H1 (cell line): Measurements from ENCODE around the gene OGG1. TPM values are rescaled to one million over a fixed set of nuclear protein-coding genes. Genes with fewer than 3 reads are reported as not detected.

Experiments used
- CTCF ChIA-PET: fragments of 300-600 bp; sonication (Branson Sonifier 250); formaldehyde crosslinking; loops from one replicate; lab custom pipeline; 2021; ENCODE audit not compliant: partially characterized antibody; lab: Charles Lee
- POLR2A ChIA-PET: fragments of 300-600 bp; sonication (Branson Sonifier 250); formaldehyde crosslinking; loops from one replicate; lab custom pipeline; 2021; ENCODE audit warnings: inconsistent platforms; ENCODE audit not compliant: partially characterized antibody; lab: Charles Lee
- DNase-seq, 2 experiments: peaks; one replicate each; pipeline versions ENCODE4 v3.0.0 to v3.0.0-alpha.2; 2010 to 2022; ENCODE audit warnings: low spot score in 2 of 2, low read depth in 1 of 2, mixed read lengths in 1 of 2
- FAIRE-seq: peaks from 2 replicates; lab custom pipeline; 2011; peaks lifted over from hg19 to GRCh38; lab: Jason Lieb, UNC
- H2AFZ ChIP-seq: 2 replicates; pipeline ENCODE4 v1.8.1; 2012; ENCODE audit warnings: low read length, inconsistent platforms
- H2AK5ac ChIP-seq: 2 replicates; pipeline ENCODE4 v1.6.1; 2013; ENCODE audit warnings: low read depth, low read length
- H2BK120ac ChIP-seq: replicated peaks from 2 replicates; pipeline ENCODE3; 2013; ENCODE audit warnings: low read depth, low read length, inconsistent platforms
- H2BK12ac ChIP-seq: 2 replicates; pipeline ENCODE4 v1.6.1; 2013; ENCODE audit warnings: low read depth, low read length
- H2BK15ac ChIP-seq: 2 replicates; pipeline ENCODE4 v1.6.1; 2013; ENCODE audit warnings: low read length
- H2BK20ac ChIP-seq: 2 replicates; pipeline ENCODE4 v1.6.1; 2013; ENCODE audit warnings: low read length
- H2BK5ac ChIP-seq: 2 replicates; pipeline ENCODE4 v1.6.1; 2013; ENCODE audit warnings: low read depth, low read length
- H3K14ac ChIP-seq: 2 replicates; pipeline ENCODE4 v1.6.1; 2013; ENCODE audit warnings: inconsistent platforms; ENCODE audit not compliant: insufficient read length
- H3K18ac ChIP-seq: 2 replicates; pipeline ENCODE4 v1.6.1; 2013; ENCODE audit warnings: low read length; ENCODE audit errors: extremely low read depth
- H3K23ac ChIP-seq: 2 replicates; pipeline ENCODE4 v1.6.1; 2013; ENCODE audit warnings: inconsistent platforms; ENCODE audit not compliant: insufficient read length
- H3K23me2 ChIP-seq: 2 replicates; pipeline ENCODE4 v1.6.1; 2013; ENCODE audit warnings: low read depth, low read length
- H3K27ac ChIP-seq: 2 replicates; pipeline ENCODE4 v1.6.1; 2011; ENCODE audit warnings: low read depth, low read length, inconsistent platforms
- H3K27me3 ChIP-seq, 4 experiments: replicated peaks in 1 of 4; 1 replicate in 1 of 4; 2 replicates in 3 of 4; pipeline versions ENCODE4 v1.6.1 to v1.8.1; 2011 to 2013; ENCODE audit warnings: low read length in 3 of 4, mild to moderate bottlenecking in 3 of 4, inconsistent platforms in 2 of 4, mixed read lengths in 2 of 4, moderate library complexity in 1 of 4; ENCODE audit not compliant: control insufficient read depth in 3 of 4, insufficient read depth in 3 of 4; ENCODE audit errors: extremely low read depth in 1 of 4
- H3K36me3 ChIP-seq, 4 experiments: 2 replicates each; pipeline versions ENCODE4 v1.6.1 to v1.8.1; 2011 to 2013; ENCODE audit warnings: mild to moderate bottlenecking in 4 of 4, low read length in 3 of 4, moderate library complexity in 2 of 4, control low read depth in 1 of 4, inconsistent platforms in 1 of 4; ENCODE audit not compliant: insufficient read depth in 4 of 4, control insufficient read depth in 2 of 4
- H3K4ac ChIP-seq: replicated peaks from 2 replicates; pipeline ENCODE3; 2013; ENCODE audit warnings: low read length, low read depth, mixed read lengths, inconsistent platforms; ENCODE audit not compliant: insufficient read length
- H3K4me1 ChIP-seq, 4 experiments: replicated peaks in 1 of 4; 1 replicate in 1 of 4; 2 replicates in 3 of 4; pipeline versions ENCODE4 v1.6.1 to v1.8.1; 2011 to 2013; ENCODE audit warnings: low read length in 3 of 4, inconsistent platforms in 2 of 4, mixed read lengths in 1 of 4; ENCODE audit not compliant: insufficient read depth in 4 of 4, control insufficient read depth in 3 of 4
- H3K4me2 ChIP-seq, 2 experiments: 2 replicates each; pipeline versions ENCODE4 v1.6.1 to v1.8.1; 2011 to 2013; ENCODE audit warnings: low read depth in 2 of 2, low read length in 2 of 2, control low read depth in 1 of 2, inconsistent platforms in 1 of 2, mild to moderate bottlenecking in 1 of 2; ENCODE audit not compliant: insufficient read depth in 1 of 2
- H3K4me3 ChIP-seq, 4 experiments: fragments of 200-600, 300-600 bp in 1 of 4; sonication (generic), shearing (Covaris generic), sonication (Bioruptor Twin) in 1 of 4; 2 replicates each; pipeline versions ENCODE4 v1.5.1 to v1.8.1; 2011 to 2016; ENCODE audit warnings: low read length in 4 of 4, low read depth in 3 of 4, control low read depth in 2 of 4, inconsistent platforms in 2 of 4, mild to moderate bottlenecking in 2 of 4, mixed read lengths in 1 of 4, moderate library complexity in 1 of 4; ENCODE audit not compliant: insufficient read depth in 2 of 4; ENCODE audit errors: extremely low read depth in 1 of 4
- H3K56ac ChIP-seq: replicated peaks from 2 replicates; pipeline ENCODE3; 2013; ENCODE audit warnings: low read depth, mild to moderate bottlenecking, mixed read lengths, low read length, inconsistent platforms; ENCODE audit not compliant: insufficient read length
- H3K79me1 ChIP-seq: 2 replicates; pipeline ENCODE4 v1.6.1; 2013; ENCODE audit warnings: low read depth, low read length, control low read depth
- H3K79me2 ChIP-seq, 2 experiments: 2 replicates each; pipeline versions ENCODE4 v1.6.1 to v1.8.1; 2012 to 2013; ENCODE audit warnings: low read length in 2 of 2, mild to moderate bottlenecking in 2 of 2, inconsistent platforms in 1 of 2; ENCODE audit not compliant: insufficient read depth in 2 of 2, control insufficient read depth in 1 of 2
- H3K9ac ChIP-seq, 4 experiments: replicated peaks in 1 of 4; 1 replicate in 1 of 4; 2 replicates in 3 of 4; pipeline versions ENCODE4 v1.6.1 to v1.8.1; 2011 to 2013; ENCODE audit warnings: low read depth in 3 of 4, low read length in 3 of 4, control low read depth in 2 of 4, mild to moderate bottlenecking in 2 of 4, moderate library complexity in 2 of 4, inconsistent platforms in 1 of 4; ENCODE audit errors: extremely low read depth in 1 of 4
- H3K9me3 ChIP-seq, 2 experiments: 2 replicates each; pipeline versions ENCODE4 v1.6.1 to v1.8.1; 2012 to 2013; ENCODE audit warnings: mild to moderate bottlenecking in 2 of 2, moderate library complexity in 2 of 2, control low read depth in 1 of 2, inconsistent platforms in 1 of 2, low read depth in 1 of 2, low read length in 1 of 2, mixed read lengths in 1 of 2; ENCODE audit not compliant: insufficient read depth in 2 of 2
- H4K20me1 ChIP-seq, 2 experiments: replicated peaks in 1 of 2; 2 replicates each; pipeline versions ENCODE3 to v1.8.1; 2011 to 2013; ENCODE audit warnings: inconsistent platforms in 2 of 2, low read length in 2 of 2, mild to moderate bottlenecking in 1 of 2; ENCODE audit not compliant: insufficient read depth in 2 of 2, control insufficient read depth in 1 of 2
- H4K5ac ChIP-seq: 2 replicates; pipeline ENCODE4 v1.6.1; 2013; ENCODE audit warnings: low read length, low read depth, mixed read lengths, inconsistent platforms; ENCODE audit not compliant: insufficient read length
- H4K8ac ChIP-seq: 2 replicates; pipeline ENCODE4 v1.8.0; 2013; ENCODE audit warnings: mild to moderate bottlenecking, moderate library complexity, low read length, inconsistent platforms; ENCODE audit not compliant: insufficient read depth; ENCODE audit errors: extremely low read depth
- H4K91ac ChIP-seq: replicated peaks from 2 replicates; pipeline ENCODE3; 2013; ENCODE audit warnings: low read length, mixed read lengths, inconsistent platforms; ENCODE audit not compliant: insufficient read length
- CBX8 ChIP-seq: fragments of 300-800, 300-1000 bp; sonication (generic); IDR thresholded peaks from 2 replicates; pipeline ENCODE4 v1.7.1; 2016; ENCODE audit warnings: low read depth, low read length, borderline replicate concordance
- NANOG ChIP-seq: IDR thresholded peaks from 2 replicates; pipeline ENCODE4 v1.6.1; 2011; ENCODE audit warnings: low read length, low read depth, mild to moderate bottlenecking, inconsistent platforms; ENCODE audit not compliant: insufficient read depth, poor library complexity, severe bottlenecking
- WGBS, 2 experiments: shearing (Covaris generic) in 1 of 2; methylation state at CpG; one replicate each; pipeline versions ENCODE4 v1.1.6 to v1.1.7; 2013 to 2015; ENCODE audit warnings: low lambda C conversion rate in 2 of 2, mixed read lengths in 2 of 2, inconsistent platforms in 1 of 2, low coverage in 1 of 2, missing lambda C conversion rate in 1 of 2; ENCODE audit not compliant: insufficient replicate concordance in 2 of 2, insufficient coverage in 1 of 2, insufficient read length in 1 of 2; ENCODE audit errors: extremely low coverage in 1 of 2, missing lambda C conversion rate in 1 of 2; 5-methylcytosine and 5-hydroxymethylcytosine counted together
- polyA plus RNA-seq, 7 experiments: library from polyadenylated mRNA; depleted of rRNA in 3 of 7; stranded (reverse) in 5 of 7; unstranded in 2 of 7; fragments of >200 nt in 5 of 7; fragments of 200-250 nt in 2 of 7; gene quantifications; 1 replicate in 5 of 7; 2 replicates in 1 of 7; 4 replicates in 1 of 7; pipeline versions ENCODE4 v1.2.1 to v1.2.3, GENCODE V29; 2011 to 2013; ENCODE audit warnings: missing spikeins in 2 of 7, mixed read lengths in 2 of 7
- total RNA-seq: library from RNA; stranded (reverse); fragmentation: NEBNext Ultra II Directional; extraction: Animal tissue kit (Norgen Biotek cat#: 25700); gene quantifications from 2 replicates; pipeline ENCODE4 v1.2.1, GENCODE V29; 2021

Gene OGG1
- total and polyA plus RNA-seq, 2 of the 8 experiments (the other 6 are each of a cell fraction or from before 2014, with no cell fraction given): 29.6 to 46.8 TPM

DNA sequence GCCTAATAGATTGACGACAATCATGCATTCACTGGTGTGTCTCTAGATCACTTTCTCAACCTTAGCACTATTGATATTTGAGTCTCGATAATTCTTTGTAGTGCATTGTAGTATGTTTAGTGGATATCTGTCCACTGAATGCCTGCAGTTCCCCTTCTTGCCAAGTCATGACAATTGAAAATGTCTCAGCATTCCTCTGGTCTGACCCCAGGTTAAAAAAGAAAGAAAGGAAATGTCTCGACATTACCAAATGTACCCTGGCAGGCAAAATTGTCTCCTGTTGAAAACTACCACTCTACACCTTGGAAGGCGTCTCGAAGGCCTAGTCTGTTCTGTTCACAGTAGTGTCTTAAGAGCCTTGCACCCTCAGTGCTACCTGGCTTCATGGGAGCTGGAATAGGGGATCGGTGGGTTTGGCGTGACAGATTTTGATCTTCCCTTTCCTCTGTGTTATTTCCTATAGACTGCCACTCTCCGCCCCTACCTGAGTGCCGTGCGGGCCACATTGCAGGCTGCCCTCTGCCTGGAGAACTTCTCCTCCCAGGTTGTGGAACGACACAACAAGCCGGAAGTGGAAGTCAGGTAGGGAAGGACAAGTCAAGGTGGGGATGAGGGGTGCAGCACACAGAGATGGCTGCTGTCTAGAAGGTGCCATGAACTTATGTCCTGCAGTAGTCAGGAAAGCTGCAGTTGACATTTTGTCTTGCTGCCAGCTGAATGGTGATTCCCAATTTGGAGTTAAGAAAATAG, 47.6 kb downstream of the OGG1 start:
- Histone ChIP-seq H3K79me2 (peaks cover 0 to 35% of the 10 kb centered on the region in 2 experiments; a peak in 2 of 4 replicates), H2BK15ac (no peak overlapping the region), H2BK12ac (no peak overlapping the region), H3K27me3 (no peaks in the 10 kb centered on the region), H3K56ac (no peak overlapping the region), H3K18ac (no peak overlapping the region), H3K4me3 (no peak overlapping the region), H2AK5ac (no peak overlapping the region), H4K5ac (no peak overlapping the region), H3K4me2 (no peak overlapping the region), H3K79me1 (peaks cover 4% of the 10 kb centered on the region), H4K91ac (no peak overlapping the region), H3K4ac (no peak overlapping the region), H3K23ac (no peak overlapping the region), H3K9ac (no peak overlapping the region), H2AFZ (no peak overlapping the region), H3K14ac (no peak overlapping the region), H2BK120ac (no peak overlapping the region), H3K23me2 (peaks cover 5% of the 10 kb centered on the region), H3K36me3 (peaks cover 16 to 50% (median 40%) of the 10 kb centered on the region in 4 experiments), H4K8ac (no peak overlapping the region), H2BK5ac (no peak overlapping the region), H3K9me3 (no peaks in the 10 kb centered on the region)
- FAIRE-seq (no peak), DNase-seq (no peak)
- POLR2A ChIA-PET: interaction anchor here (0.8 to 5.5 kb wide), 3 partner anchors 10 to 118 kb away, joined by 3 to 71 read pairs (median 3); partner anchors contain the start of gene TTLL3
- WGBS, 2 experiments: 92% methylated on average over 12 of the region's 12 CpGs; no CpG with 5 or more reads in 1 of the 2 experiments
- CTCF ChIA-PET: interaction anchor here (0.6 to 2.3 kb wide), 3 partner anchors 12 to 182 kb away, joined by 3 to 8 read pairs (median 3); partner anchors contain the start of gene TTLL3
- no peak for TF ChIP-seq CBX8
- no peak for TF ChIP-seq NANOG
- TF ChIP-seq, all 59 proteins: peak for 0
- Histone ChIP-seq H4K20me1 (peaks cover 0 to 5% of the 10 kb centered on the region in 2 experiments), H3K4me1 (peaks cover 0 to 3% (median 0%) of the 10 kb centered on the region in 4 experiments; a peak in 1 of 7 replicates), H3K27ac (no peak overlapping the region), H2BK20ac (no peak overlapping the region)
